ENCODE results near the gene GIMAP2.

GIMAP2 gene

GRCh38 chr7:150716939-150717338 lies 31.4 kb downstream of the GIMAP2 start:
- Histone ChIP-seq H3K4me3 (ENCODE audit: low read depth, low read length) (no peak overlapping the region), H3K36me3 (replicated peaks) (no peaks in the 10 kb centered on the region), H3K27ac (no peak overlapping the region), H3K27me3 (replicated peaks) (no peaks in the 10 kb centered on the region)
- in situ Hi-C loops (cut with HindIII; ENCODE audit: low pct_ligation_motif_present, low sequenced_read_pairs), result no loop called here
- no peak for TF ChIP-seq CTCF (IDR thresholded peaks at IDR 0.05; ENCODE audit: low read depth, low read length, missing control alignments)
- no peak for DNase-seq

- TF ChIP-seq CTCF (IDR thresholded peaks at IDR 0.05; ENCODE audit: low read depth, low read length, missing control alignments), result no peak
- DNase-seq, result no peak
- in situ Hi-C loops (cut with HindIII; ENCODE audit: low pct_ligation_motif_present, low sequenced_read_pairs), result no loop called here
- Histone ChIP-seq H3K36me3 (replicated peaks) (no peaks in the 10 kb centered on the region), H3K4me3 (ENCODE audit: low read depth, low read length) (no peak overlapping the region), H3K27me3 (replicated peaks) (no peaks in the 10 kb centered on the region), H3K27ac (no peak overlapping the region)
Observed at GRCh38 chr7:150717814-150718420, 32.4 kb downstream of the GIMAP2 start.

GRCh38 chr7:150719436-150719835 lies 33.9 kb downstream of the GIMAP2 start:
- H3K27ac ChIP-seq, result no peak overlapping the region

GRCh38 chr7:150719960-150720891 lies 34.7 kb downstream of the GIMAP2 start:
- Histone ChIP-seq H3K27me3 (replicated peaks) (no peaks in the 10 kb centered on the region), H3K27ac (no peak overlapping the region), H3K36me3 (replicated peaks) (no peaks in the 10 kb centered on the region), H3K4me3 (ENCODE audit: low read depth, low read length) (no peak overlapping the region)
- in situ Hi-C loops (cut with HindIII; ENCODE audit: low pct_ligation_motif_present, low sequenced_read_pairs), result no loop called here
- DNase-seq, result no peak
- TF ChIP-seq CTCF (IDR thresholded peaks at IDR 0.05; ENCODE audit: low read depth, low read length, missing control alignments), result no peak

More at GRCh38 chr7:150719436-150719835, 33.9 kb downstream of the GIMAP2 start:
- H3K4me3 ChIP-seq (ENCODE audit: low read depth, low read length), result no peak overlapping the region
- no peak for TF ChIP-seq CTCF (IDR thresholded peaks at IDR 0.05; ENCODE audit: low read depth, low read length, missing control alignments)
- DNase-seq, result no peak
- H3K27me3 ChIP-seq (replicated peaks), result no peaks in the 10 kb centered on the region
- H3K36me3 ChIP-seq (replicated peaks), result no peaks in the 10 kb centered on the region
- in situ Hi-C loops (cut with HindIII; ENCODE audit: low pct_ligation_motif_present, low sequenced_read_pairs), result no loop called here

GRCh38 chr7:150721970-150722373 lies 36.5 kb downstream of the GIMAP2 start:
- Histone ChIP-seq H3K4me3 (ENCODE audit: low read depth, low read length) (no peak overlapping the region), H3K27ac (no peak overlapping the region), H3K36me3 (replicated peaks) (no peaks in the 10 kb centered on the region), H3K27me3 (replicated peaks) (no peaks in the 10 kb centered on the region)
- no peak for TF ChIP-seq CTCF (IDR thresholded peaks at IDR 0.05; ENCODE audit: low read depth, low read length, missing control alignments)
- in situ Hi-C loops (cut with HindIII; ENCODE audit: low pct_ligation_motif_present, low sequenced_read_pairs), result no loop called here
- no peak for DNase-seq

Measured in brain microvascular endothelial cell (primary cell).